ENCODE results near the gene PRKAG2.

The PRKAG2 gene

GRCh38 chr7:151884312-151885201, 7.6 kb upstream of the PRKAG2 start:
- POLR2A ChIA-PET (ENCODE audit: low non-redundant PET), result no interaction called here

GRCh38 chr7:151883857-151884256, 6.9 kb upstream of the PRKAG2 start:
- no peak for DNase-seq (ENCODE audit: low spot score)
- no peak for TF ChIP-seq CTCF (conservative IDR thresholded peaks at IDR 0.05; ENCODE audit: low read depth)
- POLR2A ChIA-PET (ENCODE audit: low non-redundant PET), result no interaction called here
- CTCF ChIA-PET, result no interaction called here
- no peak overlapping the region for H3K27ac ChIP-seq

More at GRCh38 chr7:151884312-151885201, 7.6 kb upstream of the PRKAG2 start:
- TF ChIP-seq CTCF (conservative IDR thresholded peaks at IDR 0.05; ENCODE audit: low read depth), result no peak
- H3K27ac ChIP-seq, result no peak overlapping the region
- CTCF ChIA-PET, result no interaction called here
- no peak for DNase-seq (ENCODE audit: low spot score)

- ChIA-PET POLR2A (ENCODE audit: low non-redundant PET) (no interaction called here), CTCF (no interaction called here)
- H3K27ac ChIP-seq, result no peak overlapping the region
- TF ChIP-seq CTCF (conservative IDR thresholded peaks at IDR 0.05; ENCODE audit: low read depth), result no peak
- DNase-seq (ENCODE audit: low spot score), result no peak
Measured at GRCh38 chr7:151882734-151883133, 5.8 kb upstream of the PRKAG2 start.

- POLR2A ChIA-PET (ENCODE audit: low non-redundant PET), result no interaction called here
- no peak overlapping the region for H3K27ac ChIP-seq
- CTCF ChIA-PET, result interaction anchor here (0.8 kb wide), 1 partner anchor 18 kb away, joined by 3 read pairs; no protein-coding TSS in a partner anchor
- no peak for TF ChIP-seq CTCF (conservative IDR thresholded peaks at IDR 0.05; ENCODE audit: low read depth)
- no peak for DNase-seq (ENCODE audit: low spot score)
Measured at GRCh38 chr7:151880688-151881087, 3.8 kb upstream of the PRKAG2 start.

GRCh38 chr7:151877911-151878835, 1.3 kb upstream of the PRKAG2 start:
- ChIA-PET POLR2A (ENCODE audit: low non-redundant PET) (no interaction called here), CTCF (no interaction called here)
- H3K27ac ChIP-seq, result no peak overlapping the region
- no peak for DNase-seq (ENCODE audit: low spot score)
- TF ChIP-seq CTCF (conservative IDR thresholded peaks at IDR 0.05; ENCODE audit: low read depth), result no peak

Measured in RWPE1 (cell line).